Fibroblast of villous mesenchyme (primary cell): Measurements from ENCODE around the gene MRPL1. TPM values are rescaled to one million over a fixed set of nuclear protein-coding genes. Genes with fewer than 3 reads are reported as not detected.
"Not testable (repeated sequence)": the region's sequence is repeated elsewhere in the genome, so short reads cannot be mapped to it uniquely, and the experiment has no call there.

ENCODE experiments used
- DNase-seq: peaks from one replicate; pipeline ENCODE4 v3.0.0-alpha.2; 2010; ENCODE audit warnings: low read depth
- H3K4me3 ChIP-seq: 2 replicates; pipeline ENCODE4 v1.5.1; 2011; ENCODE audit warnings: low read depth, mild to moderate bottlenecking, low read length
- CTCF ChIP-seq: IDR thresholded peaks from 2 replicates; pipeline ENCODE4 v1.5.1; 2012; ENCODE audit warnings: low read depth, mild to moderate bottlenecking, low read length; ENCODE audit not compliant: insufficient read depth
- total RNA-seq: library from RNA; depleted of rRNA; stranded (reverse); fragments of >200 nt; gene quantifications from 2 replicates; pipeline ENCODE4 v1.2.3, GENCODE V29; 2012

The MRPL1 gene
- total RNA-seq, 1 donor = 42.3 TPM

DNA sequence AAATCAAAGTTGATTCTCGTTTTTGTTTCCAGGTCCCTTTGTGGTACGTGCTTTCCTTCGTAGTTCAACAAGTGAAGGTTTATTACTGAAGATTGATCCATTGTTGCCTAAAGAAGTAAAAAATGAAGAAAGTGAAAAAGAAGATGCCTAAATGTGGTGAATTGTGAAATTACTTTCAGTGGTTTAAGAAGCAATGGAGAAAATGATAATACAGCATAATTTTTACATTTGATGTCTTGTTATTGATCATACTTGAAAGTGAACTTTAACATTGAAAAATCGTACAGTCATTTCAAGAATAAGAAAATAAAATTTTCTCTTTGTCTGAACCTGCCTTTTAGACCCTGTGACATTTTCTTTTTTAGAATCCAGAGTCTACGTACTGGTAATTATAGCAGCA, 89.8 kb downstream of the MRPL1 start:
- TF ChIP-seq CTCF = no peak
- no peak overlapping the region for H3K4me3 ChIP-seq
- no peak for DNase-seq

- no peak for DNase-seq
- no peak for TF ChIP-seq CTCF
- H3K4me3 ChIP-seq = no peak overlapping the region
These were observed 92.1 kb downstream of the MRPL1 start for GRCh38 chr4:77954690-77955089.

GRCh38 chr4:77956917-77957316, 94.3 kb downstream of the MRPL1 start:
- no peak for TF ChIP-seq CTCF
- no peak for DNase-seq
- H3K4me3 ChIP-seq = no peak overlapping the region

- no peak for DNase-seq
- H3K4me3 ChIP-seq = no peak overlapping the region
- TF ChIP-seq CTCF = no peak
These were observed 96.3 kb downstream of the MRPL1 start for GRCh38 chr4:77958897-77959296.

- H3K4me3 ChIP-seq = no peak overlapping the region
- DNase-seq = peak; percentile 67
- TF ChIP-seq CTCF = peak; percentile 63
These were observed 97.1 kb downstream of the MRPL1 start for GRCh38 chr4:77959566-77960338.

- TF ChIP-seq CTCF = no peak
- DNase-seq = no peak
These were observed 97.7 kb downstream of the MRPL1 start for GRCh38 chr4:77960367-77960766.

GRCh38 chr4:77963004-77963403, 100.4 kb downstream of the MRPL1 start:
- H3K4me3 ChIP-seq = no peak overlapping the region
- no peak for DNase-seq
- TF ChIP-seq CTCF = no peak

More at GRCh38 chr4:77960367-77960766, 97.7 kb downstream of the MRPL1 start:
- H3K4me3 ChIP-seq = no peak overlapping the region

- not testable (repeated sequence) for H3K4me3 ChIP-seq, DNase-seq
These were observed 111.0 kb downstream of the MRPL1 start for GRCh38 chr4:77973657-77974056.

GRCh38 chr4:77982900-77983540, 120.4 kb downstream of the MRPL1 start:
- DNase-seq, H3K4me3 ChIP-seq: not testable (repeated sequence)
